HG03571 (cell line): ENCODE measurements around the gene OLFML2A.

Experiments
- ATAC-seq: cut with Tn5 transposase; IDR thresholded peaks from one replicate; pipeline ENCODE4 v1.9.1; 2021; ENCODE audit not compliant: unreplicated experiment

OLFML2A gene

GRCh38 chr9:124852121-124852828 lies 75.3 kb downstream of the OLFML2A start:
- no peak for ATAC-seq

DNA sequence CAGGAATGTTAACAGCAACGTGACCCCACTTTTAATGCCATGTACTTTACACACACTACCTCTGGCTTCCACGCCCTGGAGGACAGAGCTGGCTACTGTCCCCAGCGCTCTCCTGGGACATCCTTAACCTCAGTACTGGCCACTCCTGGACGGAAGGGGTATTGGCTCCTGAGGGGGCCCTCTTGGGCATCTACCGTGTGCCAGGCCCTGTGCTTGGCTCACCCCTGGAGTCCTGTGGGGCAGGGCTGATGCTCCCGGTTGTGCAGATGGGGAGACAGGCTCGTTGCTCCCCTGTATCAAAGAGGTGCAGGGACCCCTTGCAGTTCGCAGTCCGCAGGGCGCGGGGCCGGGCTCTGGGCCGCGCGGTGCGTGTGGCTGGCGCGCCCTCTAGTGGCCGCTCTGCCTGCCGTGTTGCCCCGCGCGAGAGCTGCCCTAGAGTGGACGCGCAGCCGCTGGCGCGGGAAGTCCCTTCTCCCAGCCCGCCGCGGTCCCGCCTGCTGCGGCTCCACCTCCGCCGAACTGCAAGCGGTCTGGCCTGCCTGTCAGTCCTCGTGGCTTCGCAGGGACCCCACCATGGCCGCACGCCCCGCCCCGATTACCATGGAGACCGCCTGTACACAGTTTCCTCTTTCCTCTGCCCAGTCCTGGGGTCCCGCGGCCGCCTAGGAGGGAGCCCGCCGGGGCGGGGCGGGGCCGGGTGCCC lies 76.0 kb downstream of the OLFML2A start, which contains the start of gene WDR38:
Gene WDR38, plus strand, starts transcription at position 632 of the 703 bp plus-strand sequence. CDS start 72 bp downstream, outside the sequence.
- no peak for ATAC-seq

- ATAC-seq: no peak
These were observed 76.7 kb downstream of the OLFML2A start for GRCh38 chr9:124853605-124854143.

DNA sequence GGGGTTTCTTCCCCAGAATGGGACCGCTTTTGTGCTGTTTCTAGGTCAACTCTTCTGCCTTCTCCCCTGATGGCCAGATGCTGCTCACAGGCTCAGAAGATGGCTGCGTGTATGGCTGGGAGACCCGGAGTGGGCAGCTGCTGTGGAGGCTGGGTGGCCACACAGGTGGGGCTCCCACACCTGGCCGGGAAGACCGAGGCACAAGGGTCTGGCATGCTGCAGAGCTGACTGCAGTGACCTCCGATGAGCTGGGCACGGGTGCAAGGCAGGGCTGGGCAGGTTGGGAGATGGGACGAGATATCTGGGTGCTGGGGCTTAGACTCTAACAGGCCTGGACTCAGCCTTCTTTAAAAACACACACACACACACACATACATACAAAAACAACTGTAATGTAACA lies 77.2 kb downstream of the OLFML2A start:
- ATAC-seq: no peak

GRCh38 chr9:124854822-124855221 lies 77.9 kb downstream of the OLFML2A start:
- ATAC-seq: no peak

- ATAC-seq: no peak
These were observed 78.6 kb downstream of the OLFML2A start for GRCh38 chr9:124855566-124855943.

- ATAC-seq: no peak
These were observed 79.2 kb downstream of the OLFML2A start for GRCh38 chr9:124855944-124856765.

GRCh38 chr9:124857533-124858162 lies 80.7 kb downstream of the OLFML2A start:
- ATAC-seq: no peak

GRCh38 chr9:124858330-124859046 lies 81.6 kb downstream of the OLFML2A start:
- ATAC-seq: no peak

- no peak for ATAC-seq
These were observed 83.1 kb downstream of the OLFML2A start for GRCh38 chr9:124859803-124860581.

DNA sequence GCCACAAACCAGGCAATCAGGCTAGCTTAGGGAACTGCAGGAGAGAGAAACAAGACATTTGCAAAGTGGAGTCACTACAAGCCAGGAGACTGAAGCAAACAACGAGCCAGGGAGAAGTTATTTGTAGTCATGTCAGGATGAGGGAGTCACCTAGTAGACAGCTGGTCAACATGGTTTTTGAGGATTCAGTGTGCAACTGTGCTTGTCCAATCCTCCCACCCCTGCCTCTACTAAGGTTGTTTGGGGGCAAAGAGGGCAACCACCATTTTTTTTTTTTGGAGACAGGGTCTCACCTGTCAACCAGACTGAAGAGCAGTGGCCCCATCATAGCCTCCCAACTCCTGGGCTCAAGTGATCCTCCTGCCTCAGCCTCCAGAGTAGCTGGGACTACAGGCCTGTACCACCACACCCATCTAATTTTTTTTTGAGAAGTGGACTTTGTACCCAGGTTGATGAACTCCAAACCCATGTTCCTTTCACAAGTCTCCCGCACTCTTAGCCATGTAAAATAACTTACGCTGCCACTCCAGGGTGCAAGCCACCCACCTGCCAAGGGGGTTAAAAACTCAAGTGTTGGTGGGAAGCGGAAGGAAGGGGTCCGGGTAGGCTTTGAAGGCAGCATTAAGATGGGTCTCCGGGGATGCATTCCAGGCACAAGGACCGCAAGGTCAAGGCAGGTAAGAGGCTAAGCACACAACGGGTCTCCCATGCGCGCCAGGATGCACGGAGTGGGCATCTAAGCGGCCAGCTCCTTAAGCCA lies 83.8 kb downstream of the OLFML2A start:
- ATAC-seq: no peak

- peak; percentile 88 for ATAC-seq
These were observed 84.7 kb downstream of the OLFML2A start, which contains the start of the genes ARPC5L and RPL35 for GRCh38 chr9:124861342-124862229. ARPC5L (plus strand) TSS chr9:124862130; CDS start chr9:124869291, 7,161 bp downstream. RPL35 (minus strand) TSS chr9:124861957; CDS start chr9:124861912, 45 bp downstream.

DNA sequence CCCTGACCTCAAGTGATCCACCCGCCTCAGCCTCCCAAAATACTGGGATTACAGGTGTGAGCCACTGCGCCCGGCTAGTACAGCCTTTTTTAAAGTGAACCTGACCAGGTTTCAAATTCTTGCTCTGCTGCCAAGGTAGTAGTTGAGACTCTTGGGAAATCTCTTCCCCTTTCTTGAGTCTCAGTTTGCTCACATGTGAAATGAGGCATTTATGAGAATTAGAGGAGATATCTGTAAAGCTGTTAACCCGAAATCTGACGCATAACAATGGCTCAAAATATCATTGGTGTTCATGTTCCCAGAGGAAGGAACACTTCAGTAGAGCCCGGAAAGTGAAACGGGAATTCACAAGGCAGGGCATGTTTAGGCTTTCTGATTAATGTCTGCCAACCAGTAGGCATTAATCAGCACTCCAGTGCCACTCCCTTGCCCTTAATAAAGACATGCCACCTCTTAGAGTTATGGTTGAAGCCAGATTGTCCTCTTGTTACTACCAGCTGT lies 86.5 kb downstream of the OLFML2A start:
- no peak for ATAC-seq
